Neutrophil (primary cell): Measurements from ENCODE around the gene TOMM70.

Experiments used
- H3K27ac ChIP-seq: fragments of 200-600 bp; sonication (generic); 2 replicates; pipeline ENCODE4 v1.5.1; 2016; ENCODE audit warnings: mild to moderate bottlenecking, moderate library complexity
- H3K27me3 ChIP-seq: fragments of 200-600 bp; sonication (generic); 2 replicates; pipeline ENCODE4 v1.6.0; 2016; ENCODE audit warnings: mild to moderate bottlenecking
- H3K36me3 ChIP-seq: fragments of 200-600 bp; sonication (generic); 2 replicates; pipeline ENCODE4 v1.5.1; 2017
- H3K4me1 ChIP-seq, 2 experiments: fragments of 200-600 bp in 1 of 2; sonication (generic) in 1 of 2; 1 replicate in 1 of 2; 2 replicates in 1 of 2; pipeline versions ENCODE4 v1.5.1 to v1.6.1; 2013 to 2016; ENCODE audit warnings: low read depth in 1 of 2, low read length in 1 of 2, mild to moderate bottlenecking in 1 of 2, moderate library complexity in 1 of 2; ENCODE audit not compliant: control insufficient read depth in 1 of 2, insufficient read depth in 1 of 2
- H3K4me3 ChIP-seq, 2 experiments: fragments of 200-600 bp in 1 of 2; sonication (generic) in 1 of 2; 1 replicate in 1 of 2; 2 replicates in 1 of 2; pipeline ENCODE4 v1.5.1; 2013 to 2016; ENCODE audit warnings: low read depth in 1 of 2, low read length in 1 of 2, mild to moderate bottlenecking in 1 of 2, moderate library complexity in 1 of 2
- H3K9me3 ChIP-seq: fragments of 200-600 bp; sonication (generic); 2 replicates; pipeline ENCODE4 v1.5.1; 2016
- TF ChIP-seq, protein P1 (sequence below): fragments of 200-600 bp; sonication (generic); IDR thresholded peaks from 2 replicates; pipeline ENCODE4 v1.5.1; 2016; ENCODE audit warnings: antibody characterized with exemption

The TOMM70 gene

GRCh38 chr3:100395679-100396431 is 5.0 kb downstream of the TOMM70 start:
- Histone ChIP-seq H3K36me3 (no peaks in the 10 kb centered on the region), H3K4me1 (peaks cover 9 to 13% of the 10 kb centered on the region in 2 experiments), H3K27me3 (no peaks in the 10 kb centered on the region), H3K4me3 (no peak overlapping the region), H3K9me3 (no peaks in the 10 kb centered on the region), H3K27ac (no peak overlapping the region)
- TF ChIP-seq, protein P1, sequence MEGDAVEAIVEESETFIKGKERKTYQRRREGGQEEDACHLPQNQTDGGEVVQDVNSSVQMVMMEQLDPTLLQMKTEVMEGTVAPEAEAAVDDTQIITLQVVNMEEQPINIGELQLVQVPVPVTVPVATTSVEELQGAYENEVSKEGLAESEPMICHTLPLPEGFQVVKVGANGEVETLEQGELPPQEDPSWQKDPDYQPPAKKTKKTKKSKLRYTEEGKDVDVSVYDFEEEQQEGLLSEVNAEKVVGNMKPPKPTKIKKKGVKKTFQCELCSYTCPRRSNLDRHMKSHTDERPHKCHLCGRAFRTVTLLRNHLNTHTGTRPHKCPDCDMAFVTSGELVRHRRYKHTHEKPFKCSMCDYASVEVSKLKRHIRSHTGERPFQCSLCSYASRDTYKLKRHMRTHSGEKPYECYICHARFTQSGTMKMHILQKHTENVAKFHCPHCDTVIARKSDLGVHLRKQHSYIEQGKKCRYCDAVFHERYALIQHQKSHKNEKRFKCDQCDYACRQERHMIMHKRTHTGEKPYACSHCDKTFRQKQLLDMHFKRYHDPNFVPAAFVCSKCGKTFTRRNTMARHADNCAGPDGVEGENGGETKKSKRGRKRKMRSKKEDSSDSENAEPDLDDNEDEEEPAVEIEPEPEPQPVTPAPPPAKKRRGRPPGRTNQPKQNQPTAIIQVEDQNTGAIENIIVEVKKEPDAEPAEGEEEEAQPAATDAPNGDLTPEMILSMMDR: no peak

- TF ChIP-seq, protein P1: no peak
- no peak overlapping the region for H3K4me3 ChIP-seq
These were observed 11.9 kb downstream of the TOMM70 start for GRCh38 chr3:100389025-100389424.

DNA sequence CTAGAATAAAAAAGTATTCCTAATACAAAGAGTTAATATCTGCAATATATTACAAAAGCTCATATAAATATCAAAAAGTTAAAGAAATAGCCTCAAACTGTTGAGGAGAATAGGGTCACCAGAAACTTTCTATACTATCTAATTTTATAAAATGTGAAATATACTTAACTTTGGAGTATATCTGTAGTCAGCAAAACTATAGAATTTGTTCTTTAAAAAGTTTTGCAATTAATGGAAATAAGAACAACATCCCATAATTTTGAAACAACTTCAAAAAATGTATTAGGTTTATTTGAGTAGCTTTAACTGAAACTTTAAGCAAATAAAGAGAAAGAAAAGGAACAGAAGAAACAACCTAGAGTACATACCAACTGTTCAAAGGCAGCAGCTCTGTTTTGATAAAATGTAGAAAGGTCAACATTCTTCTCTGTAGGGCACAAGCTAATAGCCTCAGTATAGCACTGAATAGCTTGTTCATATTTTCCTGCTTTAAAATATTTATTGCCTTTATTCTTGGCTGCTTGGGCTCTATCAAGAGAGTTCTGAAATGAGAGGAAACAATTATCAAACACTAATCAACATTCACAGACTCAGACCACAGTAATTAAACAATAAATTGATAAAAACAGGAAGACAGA is 14.3 kb downstream of the TOMM70 start:
- Histone ChIP-seq H3K4me1 (no peaks in the 10 kb centered on the region), H3K27ac (no peak overlapping the region), H3K27me3 (no peaks in the 10 kb centered on the region), H3K36me3 (peaks cover 21% of the 10 kb centered on the region), H3K9me3 (no peaks in the 10 kb centered on the region), H3K4me3 (no peak overlapping the region)
- TF ChIP-seq, protein P1: no peak

More at GRCh38 chr3:100389025-100389424, 11.9 kb downstream of the TOMM70 start:
- H3K4me1 ChIP-seq: no peaks in the 10 kb centered on the region
- H3K27ac ChIP-seq: no peak overlapping the region
- H3K36me3 ChIP-seq: peaks cover 12% of the 10 kb centered on the region
- no peaks in the 10 kb centered on the region for H3K9me3 ChIP-seq
- H3K27me3 ChIP-seq: no peaks in the 10 kb centered on the region

GRCh38 chr3:100384733-100385525 is 16.0 kb downstream of the TOMM70 start:
- H3K36me3 ChIP-seq: peaks cover 37% of the 10 kb centered on the region
- H3K27me3 ChIP-seq: no peaks in the 10 kb centered on the region
- H3K4me3 ChIP-seq: no peak overlapping the region
- no peak overlapping the region for H3K27ac ChIP-seq
- TF ChIP-seq, protein P1: no peak
- H3K4me1 ChIP-seq: no peaks in the 10 kb centered on the region
- no peaks in the 10 kb centered on the region for H3K9me3 ChIP-seq

GRCh38 chr3:100376301-100376700 is 24.6 kb downstream of the TOMM70 start:
- Histone ChIP-seq H3K27me3 (no peaks in the 10 kb centered on the region), H3K4me1 (no peaks in the 10 kb centered on the region), H3K36me3 (peaks cover 54% of the 10 kb centered on the region), H3K4me3 (no peak overlapping the region), H3K9me3 (no peaks in the 10 kb centered on the region), H3K27ac (no peak overlapping the region)
- TF ChIP-seq, protein P1: no peak
